Glutamatergic neuron (in vitro differentiated cells): ENCODE data around the gene TMC8. TPM values are rescaled to one million over a fixed set of nuclear protein-coding genes. Genes with fewer than 3 reads are reported as not detected.
A peak's percentile ranks its signal among the peaks of the same experiment; 100 is the strongest.

Experiments used
- DNase-seq: peaks from one replicate; pipeline ENCODE4 v3.0.0; 2022
- H3K27ac Mint-ChIP-seq: one replicate; pipeline ENCODE4 v1.8.0; 2020; ENCODE audit warnings: mild to moderate bottlenecking, mixed read lengths, inconsistent platforms; ENCODE audit not compliant: unreplicated experiment
- H3K27me3 Mint-ChIP-seq: one replicate; pipeline ENCODE4 v1.8.0; 2020; ENCODE audit warnings: mild to moderate bottlenecking, moderate library complexity, mixed read lengths, inconsistent platforms; ENCODE audit not compliant: unreplicated experiment
- H3K36me3 Mint-ChIP-seq: one replicate; pipeline ENCODE4 v1.8.0; 2020; ENCODE audit warnings: mild to moderate bottlenecking, mixed read lengths, inconsistent platforms; ENCODE audit not compliant: unreplicated experiment
- H3K4me1 Mint-ChIP-seq: one replicate; pipeline ENCODE4 v1.8.0; 2020; ENCODE audit warnings: mild to moderate bottlenecking, low read depth, mixed read lengths, inconsistent platforms; ENCODE audit not compliant: unreplicated experiment
- H3K4me3 Mint-ChIP-seq: one replicate; pipeline ENCODE4 v1.8.0; 2020; ENCODE audit warnings: mild to moderate bottlenecking, mixed read lengths, inconsistent platforms; ENCODE audit not compliant: unreplicated experiment
- H3K9me3 Mint-ChIP-seq: one replicate; pipeline ENCODE4 v1.8.0; 2020; ENCODE audit warnings: mild to moderate bottlenecking, moderate library complexity, mixed read lengths, inconsistent platforms; ENCODE audit not compliant: unreplicated experiment
- total RNA-seq: library from RNA; stranded (reverse); fragmentation: NEBNext Ultra II Directional; extraction: Animal tissue kit (Norgen Biotek cat#: 25700); gene quantifications from one replicate; pipeline ENCODE4 v1.2.1, GENCODE V29; 2021; ENCODE audit not compliant: unreplicated experiment
- TF ChIP-seq, protein P1 (sequence below): fragments of 200-600 bp; sonication (generic); IDR thresholded peaks from one replicate; pipeline ENCODE4 v1.5.0; 2021; ENCODE audit not compliant: partially characterized antibody, unreplicated experiment

The TMC8 gene
- total RNA-seq, 1 donor from 2014 or later: not detected

DNA sequence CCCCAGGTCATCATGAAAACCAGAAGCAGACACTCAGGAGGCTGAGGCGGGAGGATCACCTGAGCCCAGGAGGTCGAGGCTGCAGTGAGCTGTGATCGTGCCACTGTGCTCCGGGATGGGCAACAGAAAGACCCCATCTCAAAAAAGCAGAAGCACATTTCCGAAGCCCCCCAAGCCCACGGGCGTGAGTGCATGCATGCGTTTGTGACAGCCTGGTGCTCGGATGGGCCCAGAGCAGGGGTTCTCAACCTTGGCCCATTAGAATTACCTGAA, 21.1 kb upstream of the TMC8 start:
- no peak overlapping the region for H3K27ac Mint-ChIP-seq
- H3K36me3 Mint-ChIP-seq: no peaks in the 10 kb centered on the region
- no peak for DNase-seq
- TF ChIP-seq, protein P1, sequence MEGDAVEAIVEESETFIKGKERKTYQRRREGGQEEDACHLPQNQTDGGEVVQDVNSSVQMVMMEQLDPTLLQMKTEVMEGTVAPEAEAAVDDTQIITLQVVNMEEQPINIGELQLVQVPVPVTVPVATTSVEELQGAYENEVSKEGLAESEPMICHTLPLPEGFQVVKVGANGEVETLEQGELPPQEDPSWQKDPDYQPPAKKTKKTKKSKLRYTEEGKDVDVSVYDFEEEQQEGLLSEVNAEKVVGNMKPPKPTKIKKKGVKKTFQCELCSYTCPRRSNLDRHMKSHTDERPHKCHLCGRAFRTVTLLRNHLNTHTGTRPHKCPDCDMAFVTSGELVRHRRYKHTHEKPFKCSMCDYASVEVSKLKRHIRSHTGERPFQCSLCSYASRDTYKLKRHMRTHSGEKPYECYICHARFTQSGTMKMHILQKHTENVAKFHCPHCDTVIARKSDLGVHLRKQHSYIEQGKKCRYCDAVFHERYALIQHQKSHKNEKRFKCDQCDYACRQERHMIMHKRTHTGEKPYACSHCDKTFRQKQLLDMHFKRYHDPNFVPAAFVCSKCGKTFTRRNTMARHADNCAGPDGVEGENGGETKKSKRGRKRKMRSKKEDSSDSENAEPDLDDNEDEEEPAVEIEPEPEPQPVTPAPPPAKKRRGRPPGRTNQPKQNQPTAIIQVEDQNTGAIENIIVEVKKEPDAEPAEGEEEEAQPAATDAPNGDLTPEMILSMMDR: no peak
- H3K4me1 Mint-ChIP-seq: peaks cover 2% of the 10 kb centered on the region
- H3K27me3 Mint-ChIP-seq: peaks cover 2% of the 10 kb centered on the region
- H3K4me3 Mint-ChIP-seq: no peak overlapping the region
- peaks cover 10% of the 10 kb centered on the region for H3K9me3 Mint-ChIP-seq

DNA sequence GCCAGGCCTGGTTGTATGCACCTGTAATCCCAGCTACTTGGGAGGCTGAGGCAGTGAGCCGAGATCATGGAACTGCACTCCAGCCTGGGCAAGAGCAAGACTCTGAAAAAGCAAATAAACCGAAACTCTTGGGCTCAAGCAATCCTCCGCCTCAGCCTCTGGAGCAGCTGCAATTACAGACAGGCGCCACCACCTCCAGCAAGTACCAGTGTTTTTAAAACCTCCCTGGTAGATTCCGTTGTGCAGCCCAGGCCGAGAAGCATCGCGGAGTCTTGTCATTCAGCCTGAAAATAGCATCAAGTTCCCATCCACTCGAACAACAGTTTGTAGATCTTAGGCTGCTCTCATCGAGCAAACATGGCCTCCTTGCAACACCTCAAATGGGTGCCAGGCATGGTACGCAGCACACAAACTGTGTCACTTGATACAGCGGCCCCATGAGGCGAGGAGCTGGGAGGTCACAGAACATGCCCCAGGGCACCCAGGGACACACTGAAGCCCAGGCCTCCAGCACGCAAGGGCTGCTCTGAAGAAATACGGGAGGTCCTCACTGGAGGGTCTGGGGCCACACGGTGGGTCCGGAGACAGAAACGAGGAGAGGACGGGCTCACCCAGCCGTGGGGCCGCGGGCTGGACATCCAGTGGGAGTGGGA, 20.1 kb upstream of the TMC8 start:
- no peak overlapping the region for H3K4me3 Mint-ChIP-seq
- H3K9me3 Mint-ChIP-seq: peaks cover 10% of the 10 kb centered on the region
- H3K36me3 Mint-ChIP-seq: no peaks in the 10 kb centered on the region
- DNase-seq: no peak
- peaks cover 2% of the 10 kb centered on the region for H3K4me1 Mint-ChIP-seq
- TF ChIP-seq, protein P1: no peak
- peaks cover 4% of the 10 kb centered on the region for H3K27me3 Mint-ChIP-seq
- peak overlapping the region; percentile 49 for H3K27ac Mint-ChIP-seq

DNA sequence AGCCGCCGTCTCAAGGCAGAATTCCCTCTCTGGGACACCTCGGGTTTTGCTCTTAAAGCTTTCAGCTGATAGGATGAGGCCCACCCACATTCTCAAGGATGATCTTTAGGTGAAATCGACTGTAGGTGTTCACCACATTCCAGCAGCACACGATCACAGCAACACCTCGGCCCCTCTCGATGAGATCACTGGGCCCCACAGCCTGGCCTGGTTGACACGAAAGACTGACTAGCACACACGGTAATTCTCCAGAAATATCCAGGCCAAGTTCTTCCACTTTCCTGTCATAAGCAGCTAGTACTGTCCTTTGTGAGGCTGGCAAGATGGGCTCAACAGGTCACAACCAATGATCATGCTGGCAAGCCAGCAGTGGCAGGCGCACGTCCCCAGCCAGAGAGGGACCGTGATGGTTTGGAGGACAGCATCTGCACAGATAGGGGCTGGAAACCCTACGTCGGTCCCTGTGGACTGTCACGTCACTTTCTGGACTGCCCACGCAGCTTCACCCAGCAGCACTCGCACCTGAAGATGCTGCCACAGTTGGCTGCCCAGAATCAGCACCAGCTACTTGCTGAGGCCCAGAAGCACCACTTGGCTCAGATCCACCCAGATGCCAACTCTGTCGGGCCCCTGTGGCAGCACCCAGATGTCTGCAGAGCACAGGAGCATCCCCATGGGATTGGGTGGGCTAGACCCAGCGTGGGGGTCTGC, 19.4 kb upstream of the TMC8 start:
- TF ChIP-seq, protein P1: no peak
- DNase-seq: peak; percentile 8
- H3K4me1 Mint-ChIP-seq: peaks cover 2% of the 10 kb centered on the region
- H3K4me3 Mint-ChIP-seq: no peak overlapping the region
- peaks cover 4% of the 10 kb centered on the region for H3K27me3 Mint-ChIP-seq
- H3K36me3 Mint-ChIP-seq: no peaks in the 10 kb centered on the region
- H3K9me3 Mint-ChIP-seq: peaks cover 10% of the 10 kb centered on the region
- no peak overlapping the region for H3K27ac Mint-ChIP-seq

DNA sequence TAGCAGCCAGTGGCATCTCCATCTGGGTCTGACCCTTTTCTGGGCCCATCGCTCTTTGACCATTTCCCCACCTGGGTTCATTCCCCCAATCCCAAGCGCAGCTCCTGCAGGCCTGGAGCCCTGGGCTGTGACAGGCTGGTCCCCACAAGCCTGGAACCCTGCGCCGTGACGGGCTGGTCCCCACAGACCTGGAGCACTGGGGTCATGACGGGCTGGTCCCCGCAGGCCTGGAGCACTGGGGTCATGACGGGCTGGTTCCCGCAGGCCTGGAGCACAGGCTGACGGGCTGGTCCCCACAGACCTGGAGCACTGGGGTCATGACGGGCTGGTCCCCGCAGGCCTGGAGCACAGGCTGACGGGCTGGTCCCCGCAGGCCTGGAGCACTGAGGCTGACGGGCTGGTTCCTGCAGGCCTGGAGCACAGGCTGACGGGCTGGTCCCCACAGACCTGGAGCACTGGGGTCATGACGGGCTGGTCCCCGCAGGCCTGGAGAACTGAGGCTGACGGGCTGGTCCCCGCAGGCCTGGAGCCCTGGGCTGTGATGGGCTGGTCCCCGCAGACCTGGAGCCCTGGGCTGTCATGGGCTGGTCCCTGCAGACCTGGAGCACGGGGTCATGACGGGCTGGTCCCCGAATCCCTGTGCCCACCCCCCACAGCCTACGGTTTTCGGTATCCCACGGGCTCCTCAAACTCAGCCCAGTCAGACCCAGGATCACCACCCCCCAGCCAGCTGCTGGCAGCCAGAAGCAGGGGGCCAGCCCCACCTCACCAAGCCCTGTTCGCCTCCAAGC, 18.6 kb upstream of the TMC8 start:
- peaks cover 10% of the 10 kb centered on the region for H3K9me3 Mint-ChIP-seq
- no peak overlapping the region for H3K4me3 Mint-ChIP-seq
- TF ChIP-seq, protein P1: no peak
- H3K36me3 Mint-ChIP-seq: no peaks in the 10 kb centered on the region
- peaks cover 2% of the 10 kb centered on the region for H3K4me1 Mint-ChIP-seq
- H3K27me3 Mint-ChIP-seq: peaks cover 4% of the 10 kb centered on the region
- H3K27ac Mint-ChIP-seq: no peak overlapping the region
- peak; percentile 19 for DNase-seq
